ENCODE results near the gene PRAC1.

Gene PRAC1

DNA sequence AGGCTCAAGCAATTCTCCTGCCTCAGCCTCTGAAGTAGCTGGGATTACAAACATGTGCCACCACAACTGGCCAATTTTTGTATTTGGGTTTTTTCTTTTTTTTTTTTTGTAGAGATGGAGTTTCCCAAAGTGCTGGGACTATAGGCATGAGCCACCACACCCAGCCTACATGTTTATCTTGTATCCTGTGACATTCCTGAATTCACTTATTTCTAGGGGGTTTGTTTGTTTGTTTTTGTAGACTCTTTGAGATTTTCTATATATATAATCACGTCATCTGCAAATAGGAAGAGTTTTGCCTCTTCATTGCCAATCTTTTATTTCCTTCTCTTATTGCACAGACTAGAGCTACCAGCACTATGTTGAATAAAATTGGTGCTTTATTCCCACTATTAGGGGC lies 29.1 kb downstream of the PRAC1 start:
- H3K36me3 ChIP-seq (ENCODE audit: control insufficient read depth in 2 of 2, insufficient read depth in 2 of 2, low read length in 2 of 2), result peaks cover 0 to 2% of the 10 kb centered on the region in 2 donors

DNA sequence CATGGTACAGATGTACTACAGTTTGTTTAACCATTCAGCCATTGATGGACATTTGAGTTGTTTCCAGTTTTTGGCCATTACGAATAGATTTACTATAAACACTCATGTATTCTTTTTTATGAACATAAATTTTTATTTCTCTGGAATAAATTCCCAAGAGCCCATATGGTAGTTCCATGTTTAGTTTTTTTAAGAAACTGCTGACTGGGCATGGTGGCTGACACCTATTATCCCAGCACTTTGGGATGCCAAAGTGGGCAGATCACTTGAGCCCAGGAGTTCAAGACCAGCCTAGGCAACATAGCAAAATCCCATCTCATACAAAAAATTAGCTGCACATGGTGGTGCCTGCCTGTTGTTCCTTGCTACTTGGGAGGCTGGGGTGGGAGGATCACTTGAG lies 30.3 kb downstream of the PRAC1 start:
- H3K4me3 ChIP-seq (ENCODE audit: low read length in 2 of 2), result no peak overlapping the region
- no peaks in the 10 kb centered on the region for H3K27me3 ChIP-seq (ENCODE audit: control insufficient read depth in 2 of 2, insufficient read depth in 2 of 2, low read length in 2 of 2)
- no peak overlapping the region for H3K27ac ChIP-seq (ENCODE audit: low read depth in 2 of 2, low read length in 2 of 2)
- no peak overlapping the region for H3K9ac ChIP-seq (ENCODE audit: low read depth in 1 of 2, low read length in 2 of 2)
- H3K4me1 ChIP-seq (ENCODE audit: control insufficient read depth in 2 of 2, insufficient read depth in 2 of 2, low read length in 2 of 2), result no peaks in the 10 kb centered on the region
- peaks cover 6 to 7% of the 10 kb centered on the region in 2 donors for H3K36me3 ChIP-seq (ENCODE audit: control insufficient read depth in 2 of 2, insufficient read depth in 2 of 2, low read length in 2 of 2)
- H3K9me3 ChIP-seq (ENCODE audit: control insufficient read depth in 2 of 2, low read length in 2 of 2), result no peaks in the 10 kb centered on the region

More for the DNA sequence above, 29.1 kb downstream of the PRAC1 start:
- H3K27ac ChIP-seq (ENCODE audit: low read depth in 2 of 2, low read length in 2 of 2), result no peak overlapping the region
- no peaks in the 10 kb centered on the region for H3K27me3 ChIP-seq (ENCODE audit: control insufficient read depth in 2 of 2, insufficient read depth in 2 of 2, low read length in 2 of 2)
- H3K4me3 ChIP-seq (ENCODE audit: low read length in 2 of 2), result no peak overlapping the region
- H3K9ac ChIP-seq (ENCODE audit: low read depth in 1 of 2, low read length in 2 of 2), result no peak overlapping the region
- no peaks in the 10 kb centered on the region for H3K9me3 ChIP-seq (ENCODE audit: control insufficient read depth in 2 of 2, low read length in 2 of 2)
- no peaks in the 10 kb centered on the region for H3K4me1 ChIP-seq (ENCODE audit: control insufficient read depth in 2 of 2, insufficient read depth in 2 of 2, low read length in 2 of 2)

DNA sequence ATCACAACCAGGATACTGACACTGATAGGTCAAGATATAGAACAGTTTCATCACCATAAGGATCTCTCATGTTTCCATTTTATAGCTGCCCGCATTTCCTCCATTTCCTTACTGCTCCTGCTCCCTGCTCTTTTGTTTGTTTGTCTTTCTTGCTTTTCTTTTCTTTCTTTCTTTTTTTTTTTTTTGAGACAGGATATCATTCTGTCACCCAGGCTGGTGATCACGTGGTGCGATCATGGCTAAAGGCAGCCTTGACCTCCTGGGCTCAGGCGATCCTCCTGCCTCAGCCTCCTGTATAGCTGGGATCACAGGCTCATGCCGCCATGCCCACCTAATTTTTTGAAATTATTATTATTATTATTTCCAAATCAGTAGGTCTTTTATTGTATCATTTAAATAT lies 31.7 kb downstream of the PRAC1 start:
- no peak overlapping the region for H3K4me3 ChIP-seq (ENCODE audit: low read length in 2 of 2)
- peaks cover 6 to 7% of the 10 kb centered on the region in 2 donors for H3K36me3 ChIP-seq (ENCODE audit: control insufficient read depth in 2 of 2, insufficient read depth in 2 of 2, low read length in 2 of 2)
- no peak overlapping the region for H3K27ac ChIP-seq (ENCODE audit: low read depth in 2 of 2, low read length in 2 of 2)
- H3K9me3 ChIP-seq (ENCODE audit: control insufficient read depth in 2 of 2, low read length in 2 of 2), result no peaks in the 10 kb centered on the region
- no peaks in the 10 kb centered on the region for H3K27me3 ChIP-seq (ENCODE audit: control insufficient read depth in 2 of 2, insufficient read depth in 2 of 2, low read length in 2 of 2)
- H3K4me1 ChIP-seq (ENCODE audit: control insufficient read depth in 2 of 2, insufficient read depth in 2 of 2, low read length in 2 of 2), result no peaks in the 10 kb centered on the region
- no peak overlapping the region for H3K9ac ChIP-seq (ENCODE audit: low read depth in 1 of 2, low read length in 2 of 2)

DNA sequence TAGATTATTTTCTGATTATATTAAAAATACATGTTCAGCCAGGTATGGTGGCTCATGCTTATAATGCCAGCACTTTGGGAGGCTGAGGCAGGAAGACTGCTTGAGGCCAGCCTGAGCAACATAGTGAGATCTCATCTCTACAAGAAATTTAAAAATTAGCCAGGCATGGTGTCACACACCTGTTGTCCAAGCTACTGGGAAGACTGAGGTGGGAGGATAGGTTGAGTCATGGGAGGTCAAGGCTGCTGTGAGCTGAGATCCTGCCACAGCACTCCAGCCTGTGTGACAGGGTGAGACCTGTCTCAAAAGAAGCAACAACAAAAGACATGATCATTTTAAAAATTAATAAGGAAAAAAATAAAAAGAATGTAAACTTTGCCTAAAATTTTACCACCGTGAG lies 40.7 kb downstream of the PRAC1 start:
- H3K27me3 ChIP-seq (ENCODE audit: control insufficient read depth in 2 of 2, insufficient read depth in 2 of 2, low read length in 2 of 2), result peaks cover 0 to 4% of the 10 kb centered on the region in 2 donors

DNA sequence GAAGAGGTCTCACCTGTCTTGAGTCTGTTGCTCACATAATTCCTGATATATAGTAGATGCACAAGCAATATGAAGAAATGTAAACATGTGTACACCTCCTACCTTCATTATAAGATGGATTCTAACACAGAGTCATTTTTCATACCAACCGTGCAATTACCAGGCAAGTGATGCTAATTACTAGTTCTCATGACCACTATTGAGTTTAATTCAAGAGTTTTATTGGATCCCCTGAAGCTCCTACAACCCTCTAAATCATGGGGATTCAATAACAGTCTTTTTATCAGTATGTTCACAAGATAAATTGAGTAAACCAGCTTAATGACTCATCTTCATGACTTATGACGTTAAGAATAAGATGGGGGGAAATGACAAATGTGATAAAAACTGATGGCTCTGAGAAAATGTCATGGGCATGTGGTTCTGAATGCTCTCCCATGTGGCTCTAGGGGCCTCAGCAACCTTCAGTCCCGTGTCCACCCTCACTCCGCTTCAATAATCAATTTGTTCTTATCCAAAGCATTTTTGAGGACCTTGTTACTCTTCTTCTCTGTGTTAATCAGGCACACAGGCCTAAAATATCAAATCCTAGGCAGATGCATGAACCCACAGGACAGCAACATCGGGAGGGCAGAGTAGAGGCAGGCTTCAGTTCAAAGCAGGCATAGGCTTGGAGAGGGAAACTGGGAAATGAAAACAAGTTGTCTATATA lies 42.8 kb downstream of the PRAC1 start:
- Histone ChIP-seq H3K27ac (ENCODE audit: low read depth in 2 of 2, low read length in 2 of 2) (no peak overlapping the region), H3K4me1 (ENCODE audit: control insufficient read depth in 2 of 2, insufficient read depth in 2 of 2, low read length in 2 of 2) (peaks cover 0 to 7% of the 10 kb centered on the region in 2 donors), H3K9ac (ENCODE audit: low read depth in 1 of 2, low read length in 2 of 2) (no peak overlapping the region), H3K27me3 (ENCODE audit: control insufficient read depth in 2 of 2, insufficient read depth in 2 of 2, low read length in 2 of 2) (peaks cover 0 to 4% of the 10 kb centered on the region in 2 donors), H3K4me3 (ENCODE audit: low read length in 2 of 2) (no peak overlapping the region), H3K36me3 (ENCODE audit: control insufficient read depth in 2 of 2, insufficient read depth in 2 of 2, low read length in 2 of 2) (peaks cover 0 to 3% of the 10 kb centered on the region in 2 donors), H3K9me3 (ENCODE audit: control insufficient read depth in 2 of 2, low read length in 2 of 2) (no peaks in the 10 kb centered on the region)

More for the DNA sequence above, 40.7 kb downstream of the PRAC1 start:
- Histone ChIP-seq H3K9ac (ENCODE audit: low read depth in 1 of 2, low read length in 2 of 2) (no peak overlapping the region), H3K36me3 (ENCODE audit: control insufficient read depth in 2 of 2, insufficient read depth in 2 of 2, low read length in 2 of 2) (peaks cover 0 to 3% of the 10 kb centered on the region in 2 donors), H3K4me3 (ENCODE audit: low read length in 2 of 2) (no peak overlapping the region), H3K9me3 (ENCODE audit: control insufficient read depth in 2 of 2, low read length in 2 of 2) (no peaks in the 10 kb centered on the region), H3K4me1 (ENCODE audit: control insufficient read depth in 2 of 2, insufficient read depth in 2 of 2, low read length in 2 of 2) (peaks cover 0 to 7% of the 10 kb centered on the region in 2 donors), H3K27ac (ENCODE audit: low read depth in 2 of 2, low read length in 2 of 2) (no peak overlapping the region)

DNA sequence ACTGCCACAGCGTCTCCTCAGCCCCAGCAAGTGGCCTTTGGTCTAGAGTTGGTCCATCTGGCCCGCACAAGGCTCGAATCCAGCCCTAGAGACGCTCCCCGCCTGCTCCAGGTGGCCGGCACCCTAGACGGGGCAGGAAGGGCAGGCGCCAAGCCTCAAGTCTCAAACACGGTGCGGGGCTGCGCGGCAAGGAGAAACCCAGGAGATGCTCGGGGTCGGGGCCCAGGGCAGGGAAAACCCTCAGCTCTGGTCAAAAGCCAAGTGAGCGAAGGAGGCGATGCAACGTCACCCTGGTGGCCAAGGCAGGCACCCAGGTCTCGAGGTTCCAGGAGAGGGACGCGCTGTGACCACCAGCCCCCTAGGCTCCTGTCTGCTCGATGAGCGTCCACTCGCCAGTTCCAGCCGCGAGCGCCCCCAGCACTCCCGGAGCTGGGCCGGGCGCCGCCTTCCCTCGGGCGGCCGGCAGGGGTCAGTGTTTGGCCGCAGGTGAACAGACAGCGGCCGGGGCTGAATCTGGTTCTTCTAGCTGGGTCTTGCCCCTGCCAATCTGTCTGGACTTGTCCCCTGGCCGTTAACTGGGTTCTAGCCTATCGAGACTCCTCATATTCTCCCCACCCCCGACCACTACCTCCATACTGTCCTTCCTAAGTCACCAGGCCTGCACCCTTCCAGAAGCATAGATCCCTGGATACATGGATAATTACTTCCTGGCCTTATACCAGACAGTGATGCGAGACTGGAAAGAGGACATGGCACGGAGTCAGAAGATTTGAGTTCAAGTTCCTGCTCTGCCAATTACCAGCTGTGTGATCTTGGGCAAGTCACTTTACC lies 44.0 kb downstream of the PRAC1 start:
- H3K9me3 ChIP-seq (ENCODE audit: control insufficient read depth in 2 of 2, low read length in 2 of 2), result no peaks in the 10 kb centered on the region
- H3K27ac ChIP-seq (ENCODE audit: low read depth in 2 of 2, low read length in 2 of 2), result no peak overlapping the region
- H3K9ac ChIP-seq (ENCODE audit: low read depth in 1 of 2, low read length in 2 of 2), result peak overlapping the region; percentile 18 to 24
- peaks cover 0 to 7% of the 10 kb centered on the region in 2 donors for H3K4me1 ChIP-seq (ENCODE audit: control insufficient read depth in 2 of 2, insufficient read depth in 2 of 2, low read length in 2 of 2)
- H3K36me3 ChIP-seq (ENCODE audit: control insufficient read depth in 2 of 2, insufficient read depth in 2 of 2, low read length in 2 of 2), result no peaks in the 10 kb centered on the region
- peaks cover 0 to 4% of the 10 kb centered on the region in 2 donors for H3K27me3 ChIP-seq (ENCODE audit: control insufficient read depth in 2 of 2, insufficient read depth in 2 of 2, low read length in 2 of 2)
- H3K4me3 ChIP-seq (ENCODE audit: low read length in 2 of 2), result peak overlapping the region; percentile 20 to 55

DNA sequence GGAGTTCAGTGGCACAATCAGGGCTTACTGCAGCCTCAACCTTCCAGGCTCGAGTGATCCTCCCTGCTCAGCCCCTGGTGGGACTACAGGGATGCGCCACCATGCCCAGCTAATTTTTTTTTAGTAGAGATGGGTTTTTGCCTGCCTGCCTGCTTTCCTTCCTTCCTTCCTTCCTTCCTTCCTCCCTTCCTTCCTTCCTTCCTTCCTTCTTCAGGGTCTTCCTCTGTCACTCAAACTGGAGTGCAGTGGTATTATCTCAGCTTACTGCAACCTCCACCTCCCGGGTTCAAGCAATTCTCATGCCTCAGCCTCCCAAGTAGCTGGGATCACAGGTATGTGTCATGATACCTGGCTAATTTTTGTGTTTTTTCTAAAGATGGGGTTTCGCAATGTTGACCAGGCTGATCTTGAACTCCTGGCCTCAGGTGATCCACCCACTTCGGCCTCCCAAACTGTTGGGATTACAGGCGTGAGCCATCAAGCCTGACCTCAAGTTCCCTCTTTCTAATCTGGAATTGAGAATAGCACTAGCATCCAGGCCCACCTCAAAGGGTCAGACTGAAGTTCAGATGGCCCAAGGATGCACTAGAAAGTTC lies 45.3 kb downstream of the PRAC1 start:
- Histone ChIP-seq H3K9ac (ENCODE audit: low read depth in 1 of 2, low read length in 2 of 2) (no peak overlapping the region), H3K27me3 (ENCODE audit: control insufficient read depth in 2 of 2, insufficient read depth in 2 of 2, low read length in 2 of 2) (peaks cover 0 to 4% of the 10 kb centered on the region in 2 donors), H3K36me3 (ENCODE audit: control insufficient read depth in 2 of 2, insufficient read depth in 2 of 2, low read length in 2 of 2) (no peaks in the 10 kb centered on the region), H3K9me3 (ENCODE audit: control insufficient read depth in 2 of 2, low read length in 2 of 2) (no peaks in the 10 kb centered on the region), H3K4me1 (ENCODE audit: control insufficient read depth in 2 of 2, insufficient read depth in 2 of 2, low read length in 2 of 2) (peaks cover 0 to 8% of the 10 kb centered on the region in 2 donors), H3K27ac (ENCODE audit: low read depth in 2 of 2, low read length in 2 of 2) (no peak overlapping the region), H3K4me3 (ENCODE audit: low read length in 2 of 2) (no peak overlapping the region)

DNA sequence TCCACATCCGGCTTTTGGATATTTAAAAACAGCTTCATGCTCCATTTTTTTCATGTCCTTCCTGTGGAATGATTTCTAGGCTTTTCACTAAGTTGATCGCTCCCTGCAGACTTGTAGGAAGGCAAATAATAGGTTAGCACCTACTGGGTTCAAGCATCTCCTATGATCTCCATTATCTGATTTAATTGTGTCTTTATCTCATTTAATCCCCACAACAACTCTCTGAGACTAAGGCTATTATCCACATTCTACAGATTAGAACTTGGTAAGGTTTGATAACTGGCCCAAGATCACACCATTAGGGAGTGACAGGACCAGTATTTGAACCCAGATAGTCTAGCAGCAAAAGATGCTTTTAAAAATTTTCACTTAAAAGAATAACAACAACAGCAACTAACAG lies 50.0 kb downstream of the PRAC1 start:
- no peak overlapping the region for H3K27ac ChIP-seq (ENCODE audit: low read depth in 2 of 2, low read length in 2 of 2)
- H3K4me3 ChIP-seq (ENCODE audit: low read length in 2 of 2), result no peak overlapping the region
- no peaks in the 10 kb centered on the region for H3K9me3 ChIP-seq (ENCODE audit: control insufficient read depth in 2 of 2, low read length in 2 of 2)
- H3K9ac ChIP-seq (ENCODE audit: low read depth in 1 of 2, low read length in 2 of 2), result no peak overlapping the region
- H3K27me3 ChIP-seq (ENCODE audit: control insufficient read depth in 2 of 2, insufficient read depth in 2 of 2, low read length in 2 of 2), result peaks cover 0 to 2% of the 10 kb centered on the region in 2 donors
- peaks cover 4 to 5% of the 10 kb centered on the region in 2 donors for H3K4me1 ChIP-seq (ENCODE audit: control insufficient read depth in 2 of 2, insufficient read depth in 2 of 2, low read length in 2 of 2)
- H3K36me3 ChIP-seq (ENCODE audit: control insufficient read depth in 2 of 2, insufficient read depth in 2 of 2, low read length in 2 of 2), result no peaks in the 10 kb centered on the region
